Transverse colon (tissue), 4 donors: Measurements from ENCODE around the gene NEURL1B.

Source experiments
- POLR2A ChIP-seq: fragments of 450-650 bp; IDR thresholded peaks from one replicate; pipeline ENCODE4 v1.6.1; 2016; ENCODE audit warnings: antibody characterized with exemption, mild to moderate bottlenecking, moderate library complexity
- POLR2AphosphoS5 ChIP-seq, 3 donors: sonication (generic); formaldehyde crosslinking; IDR thresholded peaks; one replicate each; pipeline ENCODE4 v1.6.1; 2016; ENCODE audit warnings: antibody characterized with exemption in 3 of 3
- TF ChIP-seq, protein P1 (sequence below), 5 experiments: fragments of 200-600 bp in 3 of 5; fragments of 450-650 bp in 2 of 5; sonication (generic) in 3 of 5; IDR thresholded peaks; 1 replicate in 2 of 5; 2 replicates in 3 of 5; pipeline ENCODE4 v1.5.1; 2016 to 2017; ENCODE audit warnings: antibody characterized with exemption in 5 of 5, inconsistent platforms in 3 of 5, mild to moderate bottlenecking in 2 of 5, moderate library complexity in 1 of 5

DNA sequence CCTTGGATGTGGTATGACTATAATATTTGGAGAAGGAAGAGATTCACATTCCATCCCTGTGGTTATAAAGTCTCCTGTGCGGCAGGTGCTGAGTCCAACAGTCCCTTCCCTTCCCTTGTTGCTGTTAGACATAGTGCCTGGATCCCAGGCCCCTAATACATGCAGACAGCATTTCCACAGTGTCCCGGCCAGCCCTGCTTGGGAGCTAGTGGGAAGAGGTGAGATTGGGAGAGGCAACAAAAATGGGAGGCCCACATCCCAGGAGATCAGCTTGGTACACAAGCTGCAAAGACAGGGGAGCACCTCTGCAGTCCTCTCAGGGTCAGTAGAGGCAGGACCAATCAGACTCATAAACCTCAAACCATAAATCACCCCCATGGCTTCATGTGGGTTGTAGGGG is 3.3 kb upstream of the NEURL1B start:
- TF ChIP-seq, protein P1, sequence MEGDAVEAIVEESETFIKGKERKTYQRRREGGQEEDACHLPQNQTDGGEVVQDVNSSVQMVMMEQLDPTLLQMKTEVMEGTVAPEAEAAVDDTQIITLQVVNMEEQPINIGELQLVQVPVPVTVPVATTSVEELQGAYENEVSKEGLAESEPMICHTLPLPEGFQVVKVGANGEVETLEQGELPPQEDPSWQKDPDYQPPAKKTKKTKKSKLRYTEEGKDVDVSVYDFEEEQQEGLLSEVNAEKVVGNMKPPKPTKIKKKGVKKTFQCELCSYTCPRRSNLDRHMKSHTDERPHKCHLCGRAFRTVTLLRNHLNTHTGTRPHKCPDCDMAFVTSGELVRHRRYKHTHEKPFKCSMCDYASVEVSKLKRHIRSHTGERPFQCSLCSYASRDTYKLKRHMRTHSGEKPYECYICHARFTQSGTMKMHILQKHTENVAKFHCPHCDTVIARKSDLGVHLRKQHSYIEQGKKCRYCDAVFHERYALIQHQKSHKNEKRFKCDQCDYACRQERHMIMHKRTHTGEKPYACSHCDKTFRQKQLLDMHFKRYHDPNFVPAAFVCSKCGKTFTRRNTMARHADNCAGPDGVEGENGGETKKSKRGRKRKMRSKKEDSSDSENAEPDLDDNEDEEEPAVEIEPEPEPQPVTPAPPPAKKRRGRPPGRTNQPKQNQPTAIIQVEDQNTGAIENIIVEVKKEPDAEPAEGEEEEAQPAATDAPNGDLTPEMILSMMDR (IDR thresholded peaks at IDR 0.05), result no peak
- no peak for TF ChIP-seq POLR2AphosphoS5 (IDR thresholded peaks at IDR 0.05)
- TF ChIP-seq POLR2A, result no peak
